Psoas muscle (tissue), 8 donors: ENCODE measurements around the gene FAM135A. TPM values are rescaled to one million over a fixed set of nuclear protein-coding genes. Genes with fewer than 3 reads are reported as not detected.
"Not testable (repeated sequence)": the region's sequence is repeated elsewhere in the genome, so short reads cannot be mapped to it uniquely, and the experiment has no call there.

Experiments used
- ATAC-seq, 4 donors: fragments of 200-7000 bp; cut with Tn5 transposase; one replicate each; pipeline ENCODE4 v1.9.1; 2020; ENCODE audit warnings: moderate library complexity in 3 of 4, mild to moderate bottlenecking in 2 of 4
- DNase-seq, 2 donors: peaks; one replicate each; pipeline ENCODE4 v3.0.0-alpha.2; 2020
- H3K27ac ChIP-seq: fragments of 200-600 bp; one replicate; pipeline ENCODE4 v1.8.0; 2022
- H3K27me3 ChIP-seq, 3 donors: fragments of 200-600 bp in 1 of 3; one replicate each; pipeline versions ENCODE4 v1.6.1 to v1.8.0; 2013 to 2022; ENCODE audit warnings: low read length in 2 of 3, mild to moderate bottlenecking in 2 of 3, moderate library complexity in 1 of 3; ENCODE audit not compliant: insufficient read depth in 3 of 3
- H3K36me3 ChIP-seq, 2 donors: fragments of 200-600 bp in 1 of 2; one replicate each; pipeline versions ENCODE4 v1.6.1 to v1.8.0; 2013 to 2022; ENCODE audit warnings: low read depth in 1 of 2, mild to moderate bottlenecking in 1 of 2, moderate library complexity in 1 of 2; ENCODE audit not compliant: insufficient read depth in 1 of 2
- H3K4me1 ChIP-seq: fragments of 200-600 bp; one replicate; pipeline ENCODE4 v1.8.0; 2022
- H3K4me3 ChIP-seq: fragments of 200-600 bp; one replicate; pipeline ENCODE4 v1.8.0; 2022; ENCODE audit warnings: mild to moderate bottlenecking
- H3K9me3 ChIP-seq: fragments of 200-600 bp; one replicate; pipeline ENCODE4 v1.8.0; 2022
- WGBS, 3 donors: extraction: QIAGEN DNeasy Blood & Tissue Kit; methylation state at CpG; one replicate each; pipeline versions ENCODE4 v1.1.6 to v1.1.7; 2013; 5-methylcytosine and 5-hydroxymethylcytosine counted together
- intact Hi-C, 2 donors: fragments of 100-400 bp; cut with DNase I; formaldehyde crosslinking; loops; one replicate each; pipeline versions ENCODE4 v1.11.0 to v1.14.2; 2022
- polyA plus RNA-seq, 3 donors: library from polyadenylated mRNA; stranded (reverse); fragments of 200-250 nt; gene quantifications; one replicate each; pipeline ENCODE4 v1.2.3, GENCODE V29; 2013
- total RNA-seq, 4 donors: library from RNA; stranded (reverse); fragmentation: NEBNext Ultra II Directional in 2 of 4; extraction: Animal tissue kit (Norgen Biotek cat#: 25700) in 2 of 4; gene quantifications; one replicate each; pipeline versions ENCODE4 v1.2.1 to v1.2.4, GENCODE V29; 2021 to 2023
- TF ChIP-seq, protein P1 (sequence below): fragments of 200-600 bp; IDR thresholded peaks from one replicate; pipeline ENCODE4 v1.8.0; 2022; ENCODE audit warnings: antibody characterized with exemption
- donor health status: healthy with polysubstance abuse.
- donor health status: DM: no; HTN: no; CAD: no; lungs with moderate emphysema.
- donor health status: Bipolar disorder and iron deficiency.
- donor health status: healthy.
- donor health status: DM: yes; HTN: yes; CAD: no.
- donor health status: DM: no; HTN: no; CAD: no.
- donor health status: DM: no; HTN: no; CAD: no.
- donor health status: DM: yes; HTN: yes; CAD: no.

Gene FAM135A
- total and polyA plus RNA-seq, 7 donors = 2.3 to 9.1 (median 4.3) TPM

DNA sequence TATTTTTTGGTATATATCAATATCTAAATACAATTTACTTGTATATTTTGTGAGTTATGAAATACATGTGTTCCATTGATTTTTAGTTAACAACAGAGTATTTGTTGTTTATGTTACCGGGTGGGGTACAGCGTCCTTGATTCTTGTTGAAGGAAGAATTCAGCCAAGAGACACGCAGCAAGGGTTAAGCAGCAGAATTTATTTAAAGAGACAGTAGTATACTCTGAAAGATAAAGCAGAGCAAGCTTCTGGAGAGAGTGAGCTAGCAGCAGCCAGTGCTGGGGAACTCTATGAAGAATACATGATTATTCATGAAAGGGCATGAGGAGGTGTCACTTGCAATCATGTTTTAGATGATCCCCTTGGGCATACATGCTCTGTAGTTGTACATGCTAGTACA lies 76.1 kb downstream of the FAM135A start:
- 52 to 67% (median 60%) methylated on average over 3 of the region's 3 CpGs for WGBS, 3 donors
- no peaks in the 10 kb centered on the region for H3K36me3 ChIP-seq
- TF ChIP-seq, protein P1, sequence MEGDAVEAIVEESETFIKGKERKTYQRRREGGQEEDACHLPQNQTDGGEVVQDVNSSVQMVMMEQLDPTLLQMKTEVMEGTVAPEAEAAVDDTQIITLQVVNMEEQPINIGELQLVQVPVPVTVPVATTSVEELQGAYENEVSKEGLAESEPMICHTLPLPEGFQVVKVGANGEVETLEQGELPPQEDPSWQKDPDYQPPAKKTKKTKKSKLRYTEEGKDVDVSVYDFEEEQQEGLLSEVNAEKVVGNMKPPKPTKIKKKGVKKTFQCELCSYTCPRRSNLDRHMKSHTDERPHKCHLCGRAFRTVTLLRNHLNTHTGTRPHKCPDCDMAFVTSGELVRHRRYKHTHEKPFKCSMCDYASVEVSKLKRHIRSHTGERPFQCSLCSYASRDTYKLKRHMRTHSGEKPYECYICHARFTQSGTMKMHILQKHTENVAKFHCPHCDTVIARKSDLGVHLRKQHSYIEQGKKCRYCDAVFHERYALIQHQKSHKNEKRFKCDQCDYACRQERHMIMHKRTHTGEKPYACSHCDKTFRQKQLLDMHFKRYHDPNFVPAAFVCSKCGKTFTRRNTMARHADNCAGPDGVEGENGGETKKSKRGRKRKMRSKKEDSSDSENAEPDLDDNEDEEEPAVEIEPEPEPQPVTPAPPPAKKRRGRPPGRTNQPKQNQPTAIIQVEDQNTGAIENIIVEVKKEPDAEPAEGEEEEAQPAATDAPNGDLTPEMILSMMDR = no peak
- no peaks in the 10 kb centered on the region for H3K9me3 ChIP-seq
- intact Hi-C loops = no loop called here
- H3K4me3 ChIP-seq = no peak overlapping the region
- H3K27ac ChIP-seq = no peak overlapping the region
- DNase-seq (no peak), ATAC-seq (no peak)
- H3K27me3 ChIP-seq = no peaks in the 10 kb centered on the region
- H3K4me1 ChIP-seq = no peaks in the 10 kb centered on the region

DNA sequence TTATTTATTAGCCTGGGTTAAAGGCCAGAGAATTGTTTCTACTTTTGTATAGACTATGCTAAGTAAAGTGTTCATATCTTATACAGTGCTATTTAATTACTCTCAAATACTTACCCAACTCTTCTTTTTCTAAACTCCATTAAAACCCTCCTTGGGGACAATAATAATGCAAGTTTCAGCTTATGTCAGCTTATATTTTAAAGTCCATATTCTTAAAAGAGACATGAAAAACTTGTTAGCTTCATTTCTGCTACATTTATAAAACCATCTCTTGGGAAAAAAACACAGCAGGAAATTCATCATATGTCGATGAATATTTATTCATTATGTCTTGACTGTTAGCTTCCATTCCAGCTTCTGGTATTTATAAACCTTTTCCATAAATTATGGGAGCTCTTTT lies 81.5 kb downstream of the FAM135A start:
- no peaks in the 10 kb centered on the region for H3K36me3 ChIP-seq
- intact Hi-C loops = no loop called here
- no peak for ATAC-seq

DNA sequence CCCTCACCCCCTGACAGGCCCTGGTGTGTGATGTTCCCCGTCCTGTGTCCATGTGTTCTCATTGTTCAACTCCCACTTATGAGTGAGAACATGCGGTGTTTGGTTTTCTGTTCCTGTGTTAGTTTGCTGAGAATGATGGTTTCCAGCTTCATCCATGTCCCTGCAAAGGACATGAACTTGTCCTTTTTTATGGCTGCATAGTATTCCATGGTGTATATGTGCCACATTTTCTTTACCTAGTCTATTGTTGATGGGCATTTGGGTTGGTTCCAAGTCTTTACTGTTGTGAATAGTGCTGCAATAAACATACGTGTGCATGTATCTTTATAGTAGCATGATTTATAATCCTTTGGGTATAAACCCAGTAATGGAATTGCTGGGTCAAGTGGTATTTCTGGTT lies 82.5 kb downstream of the FAM135A start:
- 83 to 93% (median 90%) methylated on average over 3 of the region's 3 CpGs for WGBS, 3 donors
- H3K4me3 ChIP-seq, H3K27me3 ChIP-seq, DNase-seq, H3K27ac ChIP-seq, H3K4me1 ChIP-seq, H3K9me3 ChIP-seq, intact Hi-C loops, H3K36me3 ChIP-seq, ATAC-seq: not testable (repeated sequence)

More for the DNA sequence above, 81.5 kb downstream of the FAM135A start:
- Histone ChIP-seq H3K4me1 (no peaks in the 10 kb centered on the region), H3K27me3 (no peaks in the 10 kb centered on the region), H3K4me3 (no peak overlapping the region), H3K9me3 (peaks cover 5% of the 10 kb centered on the region), H3K27ac (no peak overlapping the region)
- no peak for DNase-seq
- 77 to 87% (median 78%) methylated on average over 1 of the region's 1 CpG for WGBS, 3 donors
- TF ChIP-seq, protein P1 = no peak

DNA sequence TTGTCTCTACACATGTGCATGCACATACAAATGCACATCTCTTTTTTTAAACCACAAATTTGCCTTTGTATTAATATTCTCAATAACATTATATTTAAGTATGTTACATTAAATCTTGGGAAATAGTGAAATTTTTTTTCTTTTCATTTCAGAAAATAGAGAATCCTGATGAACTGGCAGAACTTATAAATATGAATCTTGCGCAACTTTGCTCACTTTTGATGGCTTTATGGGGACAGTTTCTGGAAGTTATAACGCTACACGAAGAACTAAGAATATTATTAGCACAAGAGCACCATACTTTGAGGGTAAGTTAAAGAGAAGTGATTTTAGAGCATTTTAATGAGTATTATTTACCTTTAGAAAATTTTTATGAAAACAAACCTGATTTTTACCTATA lies 89.2 kb downstream of the FAM135A start:
- Histone ChIP-seq H3K4me3 (no peak overlapping the region), H3K4me1 (no peaks in the 10 kb centered on the region), H3K36me3 (peaks cover 3 to 34% of the 10 kb centered on the region in 2 donors), H3K9me3 (peaks cover 10% of the 10 kb centered on the region), H3K27me3 (no peaks in the 10 kb centered on the region), H3K27ac (no peak overlapping the region)
- TF ChIP-seq, protein P1 = no peak
- intact Hi-C loops = no loop called here
- 97 to 100% (median 98%) methylated on average over 3 of the region's 3 CpGs for WGBS, 3 donors
- DNase-seq = no peak
- ATAC-seq = no peak

DNA sequence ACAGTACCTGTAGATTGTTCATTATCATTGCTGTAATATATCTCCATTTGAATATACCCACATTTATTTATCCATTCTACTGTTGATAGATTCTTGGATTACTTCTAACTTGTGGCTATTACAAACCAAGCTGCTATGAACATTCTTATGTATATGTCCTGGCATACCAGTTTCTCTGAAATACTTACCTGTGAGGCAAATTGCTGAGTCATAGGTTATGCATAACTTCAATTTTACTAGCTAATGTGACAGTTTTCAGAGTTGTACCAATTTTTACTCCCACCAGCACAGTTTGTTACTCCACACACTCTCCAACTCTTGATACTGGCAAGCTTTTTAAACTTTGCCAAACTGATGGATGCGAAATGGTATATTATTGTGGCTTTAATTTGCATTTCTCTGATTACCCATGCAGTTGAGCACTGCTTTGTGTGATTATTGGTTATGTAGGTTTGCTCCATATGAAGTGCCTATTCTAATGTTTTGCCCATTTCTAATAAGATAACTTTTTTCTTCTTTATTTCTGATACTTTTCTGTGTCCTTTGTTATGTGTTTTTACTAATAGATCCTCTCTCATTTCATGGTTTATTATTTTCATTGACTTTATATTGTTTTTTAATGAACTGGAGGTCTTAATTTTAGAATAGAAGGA lies 90.6 kb downstream of the FAM135A start:
- WGBS, 3 donors = 87 to 100% (median 94%) methylated on average over 1 of the region's 1 CpG

More for the DNA sequence above, 90.6 kb downstream of the FAM135A start:
- Histone ChIP-seq H3K36me3 (peaks cover 3 to 34% of the 10 kb centered on the region in 2 donors), H3K27me3 (no peaks in the 10 kb centered on the region), H3K4me1 (no peaks in the 10 kb centered on the region), H3K27ac (no peak overlapping the region), H3K9me3 (peaks cover 9% of the 10 kb centered on the region), H3K4me3 (no peak overlapping the region)
- DNase-seq = no peak
- no peak for ATAC-seq
- TF ChIP-seq, protein P1 = no peak
- intact Hi-C loops = no loop called here
